ENCODE results near the gene GNPTAB.

The GNPTAB gene

DNA sequence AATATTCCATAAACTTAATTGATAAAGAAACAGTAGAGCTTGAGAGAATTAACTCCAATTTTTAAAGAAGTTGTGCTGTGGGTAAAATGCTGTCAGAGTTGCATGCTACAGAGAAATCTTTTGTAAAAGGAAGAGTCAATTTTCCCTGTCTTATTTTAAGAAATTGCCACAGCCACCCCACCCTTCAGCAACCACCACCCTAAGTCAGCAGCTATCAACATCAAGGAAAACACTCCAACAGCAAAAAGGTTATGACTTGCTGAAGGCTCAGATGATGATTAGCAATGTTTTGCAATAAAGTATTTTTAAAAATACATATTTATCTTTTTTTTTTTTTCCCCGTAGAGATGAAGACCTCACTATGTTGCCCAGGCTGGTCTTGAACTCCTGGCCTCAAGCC lies 40.2 kb upstream of the GNPTAB start:
- TF ChIP-seq, protein P1, sequence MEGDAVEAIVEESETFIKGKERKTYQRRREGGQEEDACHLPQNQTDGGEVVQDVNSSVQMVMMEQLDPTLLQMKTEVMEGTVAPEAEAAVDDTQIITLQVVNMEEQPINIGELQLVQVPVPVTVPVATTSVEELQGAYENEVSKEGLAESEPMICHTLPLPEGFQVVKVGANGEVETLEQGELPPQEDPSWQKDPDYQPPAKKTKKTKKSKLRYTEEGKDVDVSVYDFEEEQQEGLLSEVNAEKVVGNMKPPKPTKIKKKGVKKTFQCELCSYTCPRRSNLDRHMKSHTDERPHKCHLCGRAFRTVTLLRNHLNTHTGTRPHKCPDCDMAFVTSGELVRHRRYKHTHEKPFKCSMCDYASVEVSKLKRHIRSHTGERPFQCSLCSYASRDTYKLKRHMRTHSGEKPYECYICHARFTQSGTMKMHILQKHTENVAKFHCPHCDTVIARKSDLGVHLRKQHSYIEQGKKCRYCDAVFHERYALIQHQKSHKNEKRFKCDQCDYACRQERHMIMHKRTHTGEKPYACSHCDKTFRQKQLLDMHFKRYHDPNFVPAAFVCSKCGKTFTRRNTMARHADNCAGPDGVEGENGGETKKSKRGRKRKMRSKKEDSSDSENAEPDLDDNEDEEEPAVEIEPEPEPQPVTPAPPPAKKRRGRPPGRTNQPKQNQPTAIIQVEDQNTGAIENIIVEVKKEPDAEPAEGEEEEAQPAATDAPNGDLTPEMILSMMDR (IDR thresholded peaks at IDR 0.05), result no peak

DNA sequence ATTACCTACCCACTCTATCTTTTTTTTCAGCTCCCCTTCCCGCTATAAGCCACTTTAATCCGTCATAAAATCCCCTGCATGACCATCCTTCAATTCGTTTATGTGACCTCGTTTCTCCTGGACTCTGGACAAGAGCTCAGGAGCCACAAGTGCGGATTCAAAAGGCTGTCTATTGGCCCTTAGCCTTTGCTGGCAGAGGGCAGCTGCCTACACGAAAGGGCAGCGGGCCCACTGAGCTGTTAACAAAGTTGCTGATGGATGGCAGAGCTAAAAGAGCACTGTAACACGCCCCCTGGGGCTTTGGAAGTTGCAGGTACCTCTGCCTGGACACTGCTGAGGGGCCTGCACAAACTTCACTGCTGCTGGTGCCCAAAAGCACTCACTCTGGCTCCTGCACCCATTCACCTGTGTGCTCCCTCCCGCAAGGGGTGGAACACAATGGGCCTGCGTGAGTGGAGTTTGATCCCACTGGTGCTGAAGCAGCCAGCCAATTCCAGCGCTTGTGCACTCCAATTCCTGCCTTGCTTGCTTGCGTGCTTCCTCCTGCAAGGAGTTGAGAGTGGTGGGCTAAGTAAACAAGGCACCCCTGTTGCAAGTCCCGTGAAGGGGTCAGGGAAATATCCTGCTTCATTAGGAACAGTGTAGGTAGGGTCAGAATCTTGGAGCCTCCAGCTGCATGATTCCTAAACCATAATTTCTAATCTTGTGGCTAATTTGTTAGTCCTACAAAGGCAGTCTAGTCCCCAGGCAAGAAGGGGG lies 36.0 kb upstream of the GNPTAB start:
- TF ChIP-seq, protein P1 (IDR thresholded peaks at IDR 0.05), result no peak

DNA sequence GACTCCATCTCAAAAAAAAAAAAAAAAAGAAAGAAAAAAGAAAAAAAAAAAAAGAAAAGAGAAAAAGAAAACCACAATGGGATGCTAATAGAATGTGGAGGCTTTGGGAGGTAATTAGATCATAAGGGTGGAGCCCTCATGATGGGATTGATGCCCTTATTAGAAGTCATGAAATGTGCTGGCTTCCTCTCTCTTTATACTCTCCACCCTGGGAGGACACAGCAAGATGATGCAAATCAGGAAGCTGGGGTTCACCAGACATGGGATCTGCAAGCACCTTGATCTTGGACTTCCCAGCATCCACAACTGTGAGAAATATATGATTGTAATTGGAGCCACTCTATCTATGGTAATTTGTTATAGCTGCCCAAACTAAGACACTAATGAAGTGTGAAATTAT lies 33.2 kb upstream of the GNPTAB start:
- TF ChIP-seq, protein P1 (IDR thresholded peaks at IDR 0.05), result no peak

DNA sequence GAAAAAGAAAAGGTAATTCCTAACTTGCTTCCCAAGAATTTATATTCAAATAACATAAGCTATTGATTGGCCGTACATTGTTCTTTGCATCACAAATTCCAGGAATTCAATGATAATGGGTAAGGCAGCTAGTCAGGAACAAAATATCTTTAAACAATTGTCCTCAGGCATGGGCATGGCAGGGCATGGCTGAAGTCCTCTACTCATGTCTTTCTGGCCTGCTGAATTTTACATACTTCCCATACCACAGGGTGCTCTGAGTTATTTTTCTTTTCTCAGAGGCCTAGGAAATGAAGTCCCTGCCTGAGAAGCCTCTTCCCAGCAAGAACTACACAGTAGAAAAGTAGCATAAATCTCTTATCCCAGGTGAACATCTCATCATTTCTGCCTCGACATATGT lies 31.5 kb upstream of the GNPTAB start:
- TF ChIP-seq, protein P1 (IDR thresholded peaks at IDR 0.05), result no peak

DNA sequence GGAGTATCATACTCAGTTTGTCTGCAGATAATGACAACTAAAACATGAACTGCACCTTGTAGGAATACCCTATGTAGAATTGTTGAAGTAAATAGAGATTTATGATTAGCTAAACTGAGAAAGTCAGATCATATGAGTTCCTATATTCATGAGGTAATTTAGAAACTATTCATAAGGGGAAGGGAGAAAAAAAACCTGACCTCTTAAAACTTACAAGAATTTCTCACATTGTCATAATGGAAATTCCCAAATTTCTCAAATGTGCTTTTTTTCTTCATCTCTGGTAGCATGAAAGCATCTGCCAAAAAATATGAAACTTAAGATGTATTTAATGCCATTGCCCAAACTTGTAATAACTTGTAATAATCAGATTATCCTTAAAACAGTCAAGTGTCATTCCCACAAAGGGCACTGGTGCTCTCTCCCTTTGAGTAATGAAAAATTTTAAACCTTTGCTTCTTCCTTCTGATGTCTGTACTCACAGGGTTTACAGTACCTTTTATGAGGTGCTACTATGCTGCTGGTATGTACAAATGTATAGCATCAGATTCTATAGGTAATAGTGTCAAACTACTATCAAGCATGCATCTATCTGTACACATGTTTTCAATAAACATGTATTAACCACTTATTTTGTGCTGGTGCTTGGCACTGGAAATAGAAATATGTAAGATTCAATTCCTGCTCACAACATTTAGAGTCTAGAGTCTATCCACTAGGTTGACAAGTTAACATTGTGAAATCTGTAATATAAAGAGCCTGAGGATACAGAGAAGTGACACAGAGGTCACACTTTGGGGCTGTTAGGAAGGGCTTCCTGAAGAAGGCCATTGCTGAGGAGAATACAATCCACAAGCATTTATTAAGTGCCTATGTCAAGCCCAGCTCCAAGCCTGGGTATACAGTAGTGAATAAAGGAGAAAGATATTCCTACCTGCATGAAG lies 29.2 kb upstream of the GNPTAB start:
- TF ChIP-seq, protein P1 (IDR thresholded peaks at IDR 0.05), result no peak

DNA sequence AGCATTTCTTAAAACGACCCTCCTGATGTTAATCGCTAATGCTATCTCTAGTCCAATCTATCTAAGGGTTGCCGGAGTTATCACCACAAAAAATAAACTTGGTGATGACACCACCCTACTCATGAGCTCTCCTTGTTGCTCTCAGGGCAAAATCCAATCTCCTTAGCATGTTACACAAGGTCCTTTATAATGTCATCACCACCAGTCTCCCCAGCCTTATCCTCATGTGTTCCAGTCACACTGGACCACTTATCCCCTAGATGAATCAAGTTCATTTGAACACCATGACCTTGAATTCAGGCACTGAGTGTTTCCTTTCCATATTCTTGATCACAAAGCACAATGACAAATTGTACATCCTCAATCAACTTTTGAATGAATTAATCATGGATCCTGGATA lies 27.6 kb upstream of the GNPTAB start:
- TF ChIP-seq, protein P1 (IDR thresholded peaks at IDR 0.05), result no peak

DNA sequence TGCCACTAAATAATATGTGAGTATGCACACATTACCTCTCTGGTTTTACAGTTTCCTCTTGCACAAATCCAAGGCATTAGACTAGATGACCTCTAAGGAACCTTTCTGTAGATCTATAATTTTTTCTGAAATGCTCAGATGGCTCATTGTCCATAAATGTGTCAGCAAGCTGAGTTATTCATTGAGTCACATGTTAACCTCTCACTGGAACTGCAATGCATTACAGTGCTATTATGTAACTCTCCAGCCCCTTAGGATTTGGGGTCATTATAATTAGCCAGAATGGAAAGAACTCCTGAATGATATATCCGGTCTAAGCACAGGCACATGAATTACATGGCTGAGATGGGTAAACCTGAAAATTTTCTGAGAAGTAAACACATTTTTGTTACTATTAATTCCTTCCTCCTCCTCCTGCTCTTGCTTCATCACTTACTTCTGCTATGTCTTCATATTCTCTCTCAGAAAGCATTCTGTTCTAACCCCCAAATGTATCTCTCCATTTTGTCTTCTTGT lies 26.3 kb upstream of the GNPTAB start:
- TF ChIP-seq, protein P1 (IDR thresholded peaks at IDR 0.05), result no peak
